A549 (cell line): ENCODE data around the gene TGFB1. TPM values are rescaled to one million over a fixed set of nuclear protein-coding genes. Genes with fewer than 3 reads are reported as not detected.

Experiments
- ATAC-seq, 2 experiments: fragments of 200-7000 bp in 1 of 2; fragments of >200 bp in 1 of 2; cut with Nextera tagmentation in 1 of 2; cut with Tn5 transposase in 1 of 2; 3 replicates each; pipeline versions ENCODE4 v1.8.0 to v1.9.1; 2018 to 2020; ENCODE audit warnings: mild to moderate bottlenecking in 1 of 2, moderate library complexity in 1 of 2
- CTCF ChIA-PET: fragments of 300-600 bp; sonication (Branson Sonifier 250); formaldehyde crosslinking; extraction: SDS; loops from one replicate; lab custom pipeline; 2021; ENCODE audit warnings: antibody characterized with exemption, inconsistent platforms; lab: Yijun Ruan, JAX
- POLR2A ChIA-PET: fragments of 350-600 bp; formaldehyde crosslinking; extraction: SDS; loops from one replicate; lab custom pipeline; 2021; ENCODE audit warnings: antibody characterized with exemption, inconsistent platforms; lab: Yijun Ruan, JAX
- DNase-seq, 2 experiments: peaks; one replicate each; pipeline versions ENCODE4 v3.0.0 to v3.0.0-alpha.2; 2011 to 2016; ENCODE audit warnings: low read depth in 1 of 2, low spot score in 1 of 2
- FAIRE-seq: peaks from 2 replicates; lab custom pipeline; 2011; peaks lifted over from hg19 to GRCh38; lab: Jason Lieb, UNC
- H3K27ac ChIP-seq, 2 experiments: fragments of >200 bp; sonication (Bioruptor Twin); formaldehyde crosslinking; 3 replicates each; pipeline ENCODE4 v1.5.1; 2016 to 2017
- H3K4me1 ChIP-seq: fragments of >200 bp; sonication (Bioruptor Twin); formaldehyde crosslinking; 3 replicates; pipeline ENCODE4 v1.6.1; 2016
- H3K4me2 ChIP-seq: fragments of >200 bp; sonication (Bioruptor Twin); formaldehyde crosslinking; 3 replicates; pipeline ENCODE4 v1.6.1; 2016
- H3K4me3 ChIP-seq: fragments of >200 bp; sonication (Bioruptor Twin); formaldehyde crosslinking; 3 replicates; pipeline ENCODE4 v1.5.1; 2016
- H3K9me3 ChIP-seq: fragments of >200 bp; sonication (Bioruptor Twin); formaldehyde crosslinking; 3 replicates; pipeline ENCODE4 v1.6.1; 2016
- BCL3 ChIP-seq: fragments of >200 bp; sonication (Bioruptor Twin); formaldehyde crosslinking; IDR thresholded peaks from 3 replicates; pipeline ENCODE4 v1.6.1; 2016
- CBX8 ChIP-seq: fragments of 200-600 bp; sonication (generic); IDR thresholded peaks from 2 replicates; pipeline ENCODE4 v1.6.1; 2016
- CEBPB ChIP-seq, 2 experiments: fragments of >200 bp in 1 of 2; sonication (Bioruptor Twin) in 1 of 2; formaldehyde crosslinking in 1 of 2; IDR thresholded peaks; 2 replicates each; pipeline ENCODE4 v1.6.1; 2012 to 2016
- CHD4 ChIP-seq: fragments of 200-600 bp; sonication (generic); IDR thresholded peaks from 2 replicates; pipeline ENCODE4 v1.6.1; 2016; ENCODE audit warnings: antibody characterized with exemption, mild to moderate bottlenecking, borderline replicate concordance
- ELK1 ChIP-seq: fragments of 150-350 bp; IDR thresholded peaks from 2 replicates; pipeline ENCODE4 v1.6.1; 2014; ENCODE audit warnings: low read depth, mild to moderate bottlenecking, low read length
- ESRRA ChIP-seq: fragments of 150-350 bp; IDR thresholded peaks from 2 replicates; pipeline ENCODE4 v1.6.1; 2014; ENCODE audit warnings: mild to moderate bottlenecking, low read length, borderline replicate concordance
- FOSB ChIP-seq: fragments of 250-450 bp; sonication (Bioruptor Pico); IDR thresholded peaks from 2 replicates; pipeline ENCODE4 v1.5.0; 2020; ENCODE audit warnings: mild to moderate bottlenecking, moderate library complexity
- FOSL2 ChIP-seq, 2 experiments: fragments of 450-650 bp in 1 of 2; fragments of >200 bp in 1 of 2; sonication (Bioruptor Twin) in 1 of 2; formaldehyde crosslinking; IDR thresholded peaks; 2 replicates each; pipeline versions ENCODE4 v1.5.0 to v1.6.1; 2016 to 2020; ENCODE audit warnings: mild to moderate bottlenecking in 1 of 2, moderate library complexity in 1 of 2
- FOXS1 ChIP-seq: fragments of 250-450 bp; sonication (Bioruptor Pico); IDR thresholded peaks from 2 replicates; pipeline ENCODE4 v1.5.0; 2020; ENCODE audit warnings: mild to moderate bottlenecking, moderate library complexity
- GATA3 ChIP-seq: IDR thresholded peaks from 2 replicates; pipeline ENCODE4 v1.6.1; 2012; ENCODE audit warnings: borderline replicate concordance
- HDAC2 ChIP-seq: fragments of 200-600 bp; sonication (generic); IDR thresholded peaks from 2 replicates; pipeline ENCODE4 v1.6.1; 2016
- HES2 ChIP-seq: fragments of >200 bp; sonication (Bioruptor Twin); formaldehyde crosslinking; IDR thresholded peaks from 2 replicates; pipeline ENCODE4 v1.6.1; 2016
- JUN ChIP-seq, 2 experiments: fragments of >200 bp; sonication (Bioruptor Twin); formaldehyde crosslinking; IDR thresholded peaks; 2 replicates in 1 of 2; 3 replicates in 1 of 2; pipeline ENCODE4 v1.6.1; 2016 to 2017
- KDM1A ChIP-seq: fragments of 200-600 bp; sonication (generic); IDR thresholded peaks from 2 replicates; pipeline ENCODE4 v1.6.1; 2016; ENCODE audit warnings: low read depth, mild to moderate bottlenecking
- KDM5A ChIP-seq: fragments of 200-600 bp; sonication (generic); IDR thresholded peaks from 2 replicates; pipeline ENCODE4 v1.6.1; 2016; ENCODE audit warnings: antibody characterized with exemption, mild to moderate bottlenecking
- MAZ ChIP-seq: fragments of 150-350 bp; IDR thresholded peaks from 2 replicates; pipeline ENCODE4 v1.6.1; 2014; ENCODE audit warnings: antibody characterized with exemption, low read depth, low read length, borderline replicate concordance
- MYC ChIP-seq: IDR thresholded peaks from 2 replicates; pipeline ENCODE4 v1.6.1; 2012; ENCODE audit warnings: mild to moderate bottlenecking, inconsistent platforms, low read length, improper control_type of control experiment, borderline replicate concordance
- NR3C1 ChIP-seq: fragments of >200 bp; sonication (Bioruptor Twin); formaldehyde crosslinking; IDR thresholded peaks from 3 replicates; pipeline ENCODE4 v1.6.1; 2017
- PHF8 ChIP-seq: fragments of 200-600 bp; sonication (generic); IDR thresholded peaks from 2 replicates; pipeline ENCODE4 v1.6.1; 2016; ENCODE audit warnings: low read depth, mild to moderate bottlenecking, antibody characterized with exemption, moderate library complexity, borderline replicate concordance
- RAD21 ChIP-seq, 2 experiments: fragments of >200 bp in 1 of 2; sonication (Bioruptor Twin) in 1 of 2; formaldehyde crosslinking in 1 of 2; IDR thresholded peaks in 1 of 2; conservative IDR thresholded peaks in 1 of 2; 2 replicates in 1 of 2; 3 replicates in 1 of 2; pipeline ENCODE4 v1.6.1; 2012 to 2018; ENCODE audit warnings: inconsistent platforms in 1 of 2
- RARB ChIP-seq: fragments of 250-450 bp; sonication (Bioruptor Pico); IDR thresholded peaks from 2 replicates; pipeline ENCODE4 v1.8.0; 2021; ENCODE audit warnings: mild to moderate bottlenecking, moderate library complexity
- RCOR1 ChIP-seq: fragments of 150-350 bp; IDR thresholded peaks from 2 replicates; pipeline ENCODE4 v1.6.1; 2014; ENCODE audit warnings: antibody characterized with exemption, low read length, low read depth
- RFX5 ChIP-seq: fragments of 450-650 bp; IDR thresholded peaks from 2 replicates; pipeline ENCODE4 v1.7.1; 2014; ENCODE audit warnings: antibody characterized with exemption, mild to moderate bottlenecking, moderate library complexity
- RNF2 ChIP-seq: fragments of 200-600 bp; sonication (generic); IDR thresholded peaks from 2 replicates; pipeline ENCODE4 v1.6.1; 2016; ENCODE audit warnings: low read depth, mild to moderate bottlenecking, antibody characterized with exemption, moderate library complexity, borderline replicate concordance
- TP53 ChIP-seq: fragments of 250-450 bp; sonication (Bioruptor Pico); IDR thresholded peaks from 2 replicates; pipeline ENCODE4 v1.5.0; 2021; ENCODE audit warnings: mild to moderate bottlenecking, moderate library complexity
- ZNF302 ChIP-seq: fragments of 250-450 bp; sonication (Bioruptor Pico); IDR thresholded peaks from 2 replicates; pipeline ENCODE4 v1.9.0; 2021; ENCODE audit warnings: inconsistent platforms, mild to moderate bottlenecking, moderate library complexity
- WGBS: methylation state at CpG from one replicate; pipeline ENCODE4 v1.1.6; 2017; ENCODE audit errors: missing lambda C conversion rate; 5-methylcytosine and 5-hydroxymethylcytosine counted together
- polyA plus RNA-seq, 4 experiments: library from polyadenylated mRNA; depleted of rRNA in 3 of 4; stranded (reverse); fragments of >200 nt; fragmentation: RNase III in 1 of 4; extraction: RNeasy Plus Mini Kit Qiagen cat#74134 plus additional on column Dnase treatment in 1 of 4; gene quantifications; 2 replicates in 3 of 4; 3 replicates in 1 of 4; pipeline ENCODE4 v1.2.3, GENCODE V29; 2011 to 2017
- TF ChIP-seq, protein P1 (sequence below): fragments of >200 bp; sonication (Bioruptor Twin); formaldehyde crosslinking; IDR thresholded peaks from 3 replicates; pipeline ENCODE4 v1.5.1; 2016
- TF ChIP-seq, protein P2 (sequence below): IDR thresholded peaks from 2 replicates; pipeline ENCODE4 v1.6.1; 2012; ENCODE audit warnings: low read depth, borderline replicate concordance

The TGFB1 gene
- polyA plus RNA-seq, 2 of the 4 experiments (the other 2 are of a cell fraction), result 6.0 to 83.2 TPM

GRCh38 chr19:41366089-41366488 is 12.4 kb upstream of the TGFB1 start:
- POLR2A ChIA-PET, result interaction anchor here (0.6 to 4.5 kb wide), 3 partner anchors 9 to 73 kb away, joined by 3 to 96 read pairs (median 51); partner anchors contain the start of genes DMAC2 and TGFB1
- Histone ChIP-seq H3K9me3 (no peaks in the 10 kb centered on the region), H3K4me1 (peaks cover 51% of the 10 kb centered on the region), H3K4me2 (0 out of 3 replicates have a peak overlapping the region, but pooled peaks have one; percentile 3), H3K4me3 (no peak overlapping the region), H3K27ac (peak overlapping the region in 1 of 2 experiments; percentile 86; a peak in 3 of 6 replicates)
- ATAC-seq (no peak), DNase-seq (peak; percentile 70 to 78), FAIRE-seq (no peak)
- CTCF ChIA-PET, result interaction anchor here (0.7 to 13.8 kb wide), 11 partner anchors 11 to 204 kb away, joined by 3 to 197 read pairs (median 11); partner anchors contain the start of genes CCDC97, DMAC2, TGFB1 and TMEM91
- TF ChIP-seq RFX5, result no peak
- TF ChIP-seq KDM5A, result no peak
- TF ChIP-seq, protein P1, sequence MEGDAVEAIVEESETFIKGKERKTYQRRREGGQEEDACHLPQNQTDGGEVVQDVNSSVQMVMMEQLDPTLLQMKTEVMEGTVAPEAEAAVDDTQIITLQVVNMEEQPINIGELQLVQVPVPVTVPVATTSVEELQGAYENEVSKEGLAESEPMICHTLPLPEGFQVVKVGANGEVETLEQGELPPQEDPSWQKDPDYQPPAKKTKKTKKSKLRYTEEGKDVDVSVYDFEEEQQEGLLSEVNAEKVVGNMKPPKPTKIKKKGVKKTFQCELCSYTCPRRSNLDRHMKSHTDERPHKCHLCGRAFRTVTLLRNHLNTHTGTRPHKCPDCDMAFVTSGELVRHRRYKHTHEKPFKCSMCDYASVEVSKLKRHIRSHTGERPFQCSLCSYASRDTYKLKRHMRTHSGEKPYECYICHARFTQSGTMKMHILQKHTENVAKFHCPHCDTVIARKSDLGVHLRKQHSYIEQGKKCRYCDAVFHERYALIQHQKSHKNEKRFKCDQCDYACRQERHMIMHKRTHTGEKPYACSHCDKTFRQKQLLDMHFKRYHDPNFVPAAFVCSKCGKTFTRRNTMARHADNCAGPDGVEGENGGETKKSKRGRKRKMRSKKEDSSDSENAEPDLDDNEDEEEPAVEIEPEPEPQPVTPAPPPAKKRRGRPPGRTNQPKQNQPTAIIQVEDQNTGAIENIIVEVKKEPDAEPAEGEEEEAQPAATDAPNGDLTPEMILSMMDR, result peak; percentile 26; the same call in 2 of the 3 replicates
- TF ChIP-seq RAD21 (conservative IDR thresholded peaks at IDR 0.05 in 1 of 2, IDR thresholded peaks at IDR 0.05 in 1 of 2), result 0 out of 5 replicates have a peak, but pooled peaks of 1 of the 2 experiments have one; percentile 29
- no peak for TF ChIP-seq MAZ
- 96% methylated on average over 1 of the region's 1 CpG for WGBS

- Histone ChIP-seq H3K4me3 (peak overlapping the region; percentile 66), H3K4me2 (peak overlapping the region; percentile 77), H3K4me1 (peaks cover 51% of the 10 kb centered on the region), H3K9me3 (no peaks in the 10 kb centered on the region), H3K27ac (peak overlapping the region; percentile 92 to 94)
- POLR2A ChIA-PET, result interaction anchor here (0.5 to 4.5 kb wide), 29 partner anchors 8 to 901 kb away, joined by 3 to 96 read pairs (median 5); partner anchors contain the start of genes ACTMAP, DMAC2, HNRNPUL1 and RAB4B
- FAIRE-seq (peak; percentile 13), DNase-seq (no peak), ATAC-seq (peak in 1 of 2 experiments; percentile 5; a peak in 1 of 6 replicates)
- CTCF ChIA-PET, result interaction anchor here (0.6 to 13.8 kb wide), 20 partner anchors 8 to 845 kb away, joined by 3 to 197 read pairs (median 4); partner anchors contain the start of genes CCDC97, DMAC2, HNRNPUL1 and TGFB1
- 73% methylated on average over 14 of the region's 14 CpGs for WGBS
- TF ChIP-seq FOSL2 (IDR thresholded peaks at IDR 0.05), result no peak
- no peak for TF ChIP-seq FOSL2 (CRISPR knock-in tag; IDR thresholded peaks at IDR 0.05)
- no peak for TF ChIP-seq HDAC2
- TF ChIP-seq KDM1A, result 0 out of 2 replicates have a peak, but pooled peaks have one; percentile 10
- no peak for TF ChIP-seq ESRRA
- TF ChIP-seq KDM5A, result no peak
- TF ChIP-seq MAZ, result no peak
- TF ChIP-seq BCL3, result no peak
- no peak for TF ChIP-seq HES2
- TF ChIP-seq CHD4, result no peak
- 0 out of 2 replicates have a peak, but pooled peaks have one; percentile 1 for TF ChIP-seq TP53 (CRISPR knock-in tag)
- no peak for TF ChIP-seq JUN (IDR thresholded peaks at IDR 0.05)
- no peak for TF ChIP-seq ZNF302 (CRISPR knock-in tag)
- TF ChIP-seq RNF2, result no peak
- peak; percentile 34; the same call in 1 of the 2 replicates for TF ChIP-seq FOSB (CRISPR knock-in tag)
- TF ChIP-seq GATA3, result no peak
- no peak for TF ChIP-seq RARB (CRISPR knock-in tag)
- no peak for TF ChIP-seq NR3C1
- TF ChIP-seq RCOR1, result no peak
- TF ChIP-seq CBX8, result no peak
- no peak for TF ChIP-seq ELK1
- no peak for TF ChIP-seq PHF8
- TF ChIP-seq, protein P2, sequence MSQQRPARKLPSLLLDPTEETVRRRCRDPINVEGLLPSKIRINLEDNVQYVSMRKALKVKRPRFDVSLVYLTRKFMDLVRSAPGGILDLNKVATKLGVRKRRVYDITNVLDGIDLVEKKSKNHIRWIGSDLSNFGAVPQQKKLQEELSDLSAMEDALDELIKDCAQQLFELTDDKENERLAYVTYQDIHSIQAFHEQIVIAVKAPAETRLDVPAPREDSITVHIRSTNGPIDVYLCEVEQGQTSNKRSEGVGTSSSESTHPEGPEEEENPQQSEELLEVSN, result no peak
- TF ChIP-seq MYC, result no peak
- no peak for TF ChIP-seq FOXS1
- TF ChIP-seq CEBPB (IDR thresholded peaks at IDR 0.05), result no peak
Measured at GRCh38 chr19:41364524-41365391, 11.0 kb upstream of the TGFB1 start.
